Ovary (tissue), 3 donors: Measurements from ENCODE around the gene CD48.

ENCODE experiments used
- EP300 ChIP-seq: sonication (generic); formaldehyde crosslinking; IDR thresholded peaks from one replicate; pipeline ENCODE4 v1.6.1; 2017; ENCODE audit warnings: antibody characterized with exemption
- POLR2A ChIP-seq: fragments of 450-650 bp; IDR thresholded peaks from one replicate; pipeline ENCODE4 v1.6.1; 2017; ENCODE audit warnings: antibody characterized with exemption, mild to moderate bottlenecking, moderate library complexity
- TF ChIP-seq, protein P1 (sequence below), 3 donors: fragments of 450-650 bp in 2 of 3; fragments of 200-600 bp in 1 of 3; IDR thresholded peaks; one replicate each; pipeline versions ENCODE4 v1.5.1 to v1.8.0; 2016 to 2022; ENCODE audit warnings: antibody characterized with exemption in 3 of 3, mild to moderate bottlenecking in 1 of 3
- donor health status: DM: no; HTN: no; CAD: no.

DNA sequence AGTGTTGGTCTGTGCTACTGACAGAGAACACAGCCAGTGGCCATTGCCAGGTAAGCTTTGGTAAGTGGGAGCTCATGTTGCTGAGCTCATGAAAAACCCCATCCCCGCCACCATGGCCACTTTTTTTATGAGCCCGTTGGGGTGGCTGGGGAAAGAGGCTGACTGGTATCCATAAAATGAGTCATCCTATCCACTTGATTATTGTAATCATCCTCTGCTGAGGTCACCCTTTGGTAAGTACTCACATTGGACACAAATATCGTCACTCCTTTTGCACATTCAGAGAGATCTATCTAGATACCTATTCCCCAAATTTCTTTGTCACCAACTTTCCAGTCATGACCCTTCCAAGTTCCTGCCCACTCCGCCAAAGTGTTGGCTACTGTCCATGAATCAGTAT, 49.4 kb upstream of the CD48 start:
- TF ChIP-seq, protein P1, sequence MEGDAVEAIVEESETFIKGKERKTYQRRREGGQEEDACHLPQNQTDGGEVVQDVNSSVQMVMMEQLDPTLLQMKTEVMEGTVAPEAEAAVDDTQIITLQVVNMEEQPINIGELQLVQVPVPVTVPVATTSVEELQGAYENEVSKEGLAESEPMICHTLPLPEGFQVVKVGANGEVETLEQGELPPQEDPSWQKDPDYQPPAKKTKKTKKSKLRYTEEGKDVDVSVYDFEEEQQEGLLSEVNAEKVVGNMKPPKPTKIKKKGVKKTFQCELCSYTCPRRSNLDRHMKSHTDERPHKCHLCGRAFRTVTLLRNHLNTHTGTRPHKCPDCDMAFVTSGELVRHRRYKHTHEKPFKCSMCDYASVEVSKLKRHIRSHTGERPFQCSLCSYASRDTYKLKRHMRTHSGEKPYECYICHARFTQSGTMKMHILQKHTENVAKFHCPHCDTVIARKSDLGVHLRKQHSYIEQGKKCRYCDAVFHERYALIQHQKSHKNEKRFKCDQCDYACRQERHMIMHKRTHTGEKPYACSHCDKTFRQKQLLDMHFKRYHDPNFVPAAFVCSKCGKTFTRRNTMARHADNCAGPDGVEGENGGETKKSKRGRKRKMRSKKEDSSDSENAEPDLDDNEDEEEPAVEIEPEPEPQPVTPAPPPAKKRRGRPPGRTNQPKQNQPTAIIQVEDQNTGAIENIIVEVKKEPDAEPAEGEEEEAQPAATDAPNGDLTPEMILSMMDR (IDR thresholded peaks at IDR 0.05): no peak
- TF ChIP-seq POLR2A (no peak), EP300 (no peak)
